K562 (cell line): ENCODE results near the gene PRR35. TPM values are rescaled to one million over a fixed set of nuclear protein-coding genes. Genes with fewer than 3 reads are reported as not detected.

Experiments used
- ATF2 ChIP-seq: sonication (generic); formaldehyde crosslinking; IDR thresholded peaks from 2 replicates; pipeline ENCODE4 v1.8.1; 2022; ENCODE audit warnings: missing genetic modification reagents
- CAMTA2 ChIP-seq: fragments of 250-450 bp; sonication (Bioruptor Pico); conservative IDR thresholded peaks from 2 replicates; pipeline ENCODE4 v1.5.1; 2022
- HDGF ChIP-seq: fragments of 450-650 bp; IDR thresholded peaks from 2 replicates; pipeline ENCODE4 v1.6.1; 2016
- KAT2B ChIP-seq: IDR thresholded peaks from one replicate; pipeline ENCODE4 v1.6.1; 2012; ENCODE audit warnings: low read depth, mild to moderate bottlenecking, control low read depth, inconsistent platforms, low read length, moderate library complexity
- MLLT1 ChIP-seq, 2 experiments: fragments of 450-650 bp; IDR thresholded peaks; 2 replicates each; pipeline ENCODE4 v1.6.1; 2016
- REST ChIP-seq, 2 experiments: fragments of 450-650 bp; formaldehyde crosslinking in 1 of 2; IDR thresholded peaks; 2 replicates each; pipeline versions ENCODE4 v1.4.0 to v1.6.1; 2014 to 2020; ENCODE audit warnings: mild to moderate bottlenecking in 2 of 2, borderline replicate concordance in 1 of 2, low read depth in 1 of 2
- TRIM28 ChIP-seq: fragments of 450-650 bp; IDR thresholded peaks from 2 replicates; pipeline ENCODE4 v1.6.1; 2017
- ZNF431 ChIP-seq: sonication (generic); formaldehyde crosslinking; IDR thresholded peaks from 2 replicates; pipeline ENCODE4 v1.8.0; 2022; ENCODE audit warnings: mild to moderate bottlenecking, missing genetic modification reagents
- ZNF445 ChIP-seq: fragments of 250-450 bp; sonication (Bioruptor Pico); IDR thresholded peaks from 2 replicates; pipeline ENCODE4 v1.4.0; 2020; ENCODE audit warnings: low read depth, mild to moderate bottlenecking, moderate library complexity
- polyA plus RNA-seq, 8 experiments: library from polyadenylated mRNA; depleted of rRNA in 4 of 8; stranded (reverse) in 5 of 8; unstranded in 3 of 8; fragments of >200 nt; fragmentation: Nextera tagmentation in 2 of 8; fragmentation: Illumina TruSeq in 1 of 8; extraction: Ambion mirVana in 2 of 8; extraction: Trizol in 1 of 8; gene quantifications; 2 replicates each; pipeline versions ENCODE4 v1.2.1 to v1.2.3, GENCODE V29; 2011 to 2014; ENCODE audit warnings: inconsistent platforms in 1 of 8, missing spikeins in 1 of 8
- total RNA-seq, 7 experiments: library from RNA; depleted of rRNA in 6 of 7; stranded (reverse); fragments of >200 nt in 6 of 7; fragmentation: Illumina TruSeq in 2 of 7; extraction: Trizol in 2 of 7; gene quantifications; 2 replicates each; pipeline versions ENCODE4 v1.2.1 to v1.2.3, GENCODE V29; 2011 to 2021; ENCODE audit warnings: low replicate concordance in 1 of 7

The PRR35 gene
- total and polyA plus RNA-seq, 9 of the 15 experiments (the other 6 are each of a cell fraction or from before 2014, with no cell fraction given): 0.17 to 0.45 (median 0.21) TPM; not detected in 5

DNA sequence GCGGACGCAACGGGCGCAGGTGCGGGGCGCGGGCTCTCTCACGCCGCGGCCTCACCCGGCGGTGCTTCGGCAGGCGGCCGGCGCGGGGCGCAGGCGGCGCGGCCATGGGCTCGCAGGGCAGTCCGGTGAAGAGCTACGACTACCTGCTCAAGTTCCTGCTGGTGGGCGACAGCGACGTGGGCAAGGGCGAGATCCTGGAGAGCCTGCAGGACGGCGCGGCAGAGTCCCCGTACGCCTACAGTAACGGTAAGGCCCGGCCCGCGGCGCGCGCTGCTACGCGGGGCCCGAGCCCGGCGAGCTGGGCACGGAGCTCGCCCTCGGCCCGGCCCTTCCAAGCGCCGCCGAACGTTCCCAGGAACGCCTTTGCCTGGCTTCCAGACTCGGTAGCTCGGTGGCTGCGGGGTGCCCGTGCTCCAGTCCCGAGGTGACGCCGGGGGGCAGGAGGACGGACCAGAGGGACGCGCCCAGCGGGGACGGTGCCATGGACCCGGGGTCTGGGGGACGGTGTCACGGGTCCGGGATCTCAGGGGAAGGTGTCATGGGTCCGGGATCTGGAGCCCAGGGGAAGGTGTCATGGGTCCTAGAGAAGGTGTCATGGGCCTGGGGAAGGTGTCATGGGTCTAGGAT is 30.1 kb downstream of the PRR35 start (continued):
- TF ChIP-seq REST (IDR thresholded peaks at IDR 0.05; ENCODE audit: borderline replicate concordance) (no peak), REST (CRISPR knock-in tag; IDR thresholded peaks at IDR 0.05; ENCODE audit: low read depth) (peak; percentile 72), ZNF431 (CRISPR knock-in tag) (no peak), CAMTA2 (CRISPR knock-in tag) (no peak), HDGF (no peak), ATF2 (CRISPR knock-in tag) (no peak), TRIM28 (no peak), KAT2B (no peak), MLLT1 (IDR thresholded peaks at IDR 0.05) (no peak), ZNF445 (no peak)
